Measurements from ENCODE around the gene STK36.

DNA sequence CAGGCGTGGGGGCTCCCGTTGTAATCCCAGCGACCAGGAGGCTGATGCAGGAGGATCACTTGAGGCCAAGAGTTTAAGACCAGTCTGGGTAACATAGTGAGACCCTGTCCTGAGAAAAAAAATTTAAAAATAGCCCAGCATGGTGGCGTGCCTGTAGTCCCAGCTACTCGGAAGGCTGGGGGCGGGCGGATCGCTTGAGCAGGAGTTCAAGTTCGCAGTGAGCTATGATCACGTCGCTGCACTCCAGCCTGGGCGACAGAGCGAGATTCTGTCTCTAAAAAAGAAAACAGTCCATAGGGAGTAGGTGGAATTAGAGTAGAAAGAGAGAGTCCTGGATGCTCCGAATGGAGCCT lies 38.4 kb downstream of the STK36 start:
- TF ChIP-seq YY1 (IDR thresholded peaks at IDR 0.05; ENCODE audit: insufficient read depth, insufficient read length) (no peak), ZNF274 (IDR thresholded peaks at IDR 0.05; ENCODE audit: low read depth, low read length) (no peak), SUZ12 (IDR thresholded peaks at IDR 0.05; ENCODE audit: extremely low read depth, insufficient read depth, insufficient read length) (no peak)

Data from NT2/D1 (cell line).